ENCODE results near the gene UROC1. TPM values are rescaled to one million over a fixed set of nuclear protein-coding genes. Genes with fewer than 3 reads are reported as not detected.

The UROC1 gene
- total and polyA plus RNA-seq, 2 donors, result 0.07 to 0.38 TPM

DNA sequence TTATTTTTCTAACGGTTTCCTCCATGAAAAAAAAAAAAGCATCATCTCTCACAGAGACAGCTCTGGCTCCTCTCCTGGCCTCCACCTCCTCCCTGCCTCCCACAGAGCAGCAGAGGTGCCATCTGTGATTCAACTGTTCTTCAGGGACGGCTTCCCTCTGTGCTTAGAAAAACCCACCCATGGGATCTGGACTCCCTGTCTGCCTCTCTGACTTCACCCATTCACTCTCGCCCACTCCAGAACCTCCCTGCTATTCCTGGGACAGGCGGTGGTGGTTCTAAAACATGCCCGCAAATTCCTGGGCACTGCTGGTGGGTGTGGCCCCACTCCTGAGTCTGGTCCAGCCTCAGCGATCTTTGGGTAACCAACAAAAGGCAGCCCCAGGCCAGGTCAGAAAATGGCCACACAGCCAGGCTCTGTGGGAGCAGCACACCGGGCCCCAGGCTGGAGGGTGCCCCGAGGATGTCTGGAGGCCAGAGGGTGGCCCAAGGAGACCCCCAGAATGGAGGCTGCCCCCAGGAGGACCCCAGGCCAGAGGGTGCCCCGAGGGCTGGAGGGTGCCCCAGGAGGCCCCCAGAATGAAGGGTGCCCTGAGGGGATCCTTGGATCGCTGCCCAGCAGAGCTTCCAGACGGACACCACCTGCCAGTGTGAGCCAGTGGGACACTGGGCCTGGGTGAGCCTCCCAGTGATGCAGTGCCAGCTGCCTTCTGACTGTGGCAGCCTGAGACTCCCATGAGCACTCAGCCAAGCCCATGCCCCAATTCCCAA lies 3.7 kb upstream of the UROC1 start:
- peaks cover 0 to 20% of the 10 kb centered on the region in 2 donors for H3K4me1 ChIP-seq (ENCODE audit: control insufficient read depth in 2 of 2, insufficient read depth in 2 of 2, low read length in 2 of 2)
- 95% methylated on average over 11 of the region's 11 CpGs for WGBS
- no peak for DNase-seq (ENCODE audit: low read depth in 6 of 9, low spot score in 9 of 9)
- no peak overlapping the region for H3K27ac ChIP-seq (ENCODE audit: low read depth in 1 of 2, low read length in 1 of 2)
- peaks cover 25 to 33% of the 10 kb centered on the region in 2 donors for H3K27me3 ChIP-seq (ENCODE audit: control insufficient read depth in 2 of 2, insufficient read depth in 1 of 2, low read length in 1 of 2)
- H3K36me3 ChIP-seq (ENCODE audit: control insufficient read depth in 2 of 2, insufficient read depth in 2 of 2, low read length in 1 of 2), result no peaks in the 10 kb centered on the region
- no peaks in the 10 kb centered on the region for H3K9me3 ChIP-seq (ENCODE audit: control insufficient read depth in 2 of 2, insufficient read depth in 1 of 2, low read length in 1 of 2)
- no peak overlapping the region for H3K4me3 ChIP-seq (ENCODE audit: low read length in 2 of 2)

DNA sequence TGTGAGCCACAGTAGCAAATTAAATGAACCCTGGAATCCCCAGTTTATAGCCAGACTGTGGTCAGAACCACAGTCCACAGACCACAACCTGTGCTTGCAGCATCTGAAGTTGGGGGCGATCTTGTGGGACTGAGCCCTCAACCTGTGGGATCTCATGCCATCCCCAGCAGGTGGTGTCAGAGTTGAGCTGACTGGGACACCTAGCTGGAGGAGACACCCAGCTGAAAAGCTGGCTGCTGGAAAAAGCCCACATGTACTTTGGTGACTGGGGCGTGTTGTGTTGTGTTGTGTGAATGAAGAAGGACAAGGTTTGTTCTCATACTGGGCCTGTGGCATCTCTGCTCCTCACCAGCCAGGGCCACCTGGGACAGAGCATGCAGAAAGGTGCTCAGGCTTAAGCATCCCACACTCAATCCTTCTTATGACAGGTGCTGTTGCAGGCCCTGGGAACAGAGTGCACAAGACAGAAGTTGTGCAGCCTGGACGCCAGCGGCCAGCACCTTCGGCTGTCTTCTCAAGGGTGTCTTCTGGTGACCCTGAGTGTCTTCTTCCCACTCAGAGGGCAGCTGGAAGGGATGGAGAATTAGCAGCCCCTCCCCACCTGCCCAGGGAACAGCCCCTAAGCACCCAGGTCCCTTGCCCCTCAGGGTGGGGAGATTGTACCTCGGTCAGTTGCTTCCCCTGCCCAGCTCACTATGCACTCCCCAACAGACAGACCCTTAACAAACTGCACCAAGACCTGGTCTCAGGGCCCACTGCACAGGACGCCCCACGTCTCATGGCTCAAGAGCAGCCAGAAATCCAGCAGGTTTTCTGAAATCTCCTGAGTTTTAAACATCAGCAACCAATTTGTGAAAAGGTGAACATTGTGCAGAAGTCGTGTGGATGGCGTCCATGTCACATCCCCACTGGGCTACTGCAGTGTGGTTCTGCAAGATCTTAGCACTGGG lies 2.2 kb upstream of the UROC1 start:
- Histone ChIP-seq H3K36me3 (ENCODE audit: control insufficient read depth in 2 of 2, insufficient read depth in 2 of 2, low read length in 1 of 2) (no peaks in the 10 kb centered on the region), H3K4me3 (ENCODE audit: low read length in 2 of 2) (no peak overlapping the region), H3K27ac (ENCODE audit: low read depth in 1 of 2, low read length in 1 of 2) (no peak overlapping the region), H3K27me3 (ENCODE audit: control insufficient read depth in 2 of 2, insufficient read depth in 1 of 2, low read length in 1 of 2) (peaks cover 18 to 23% of the 10 kb centered on the region in 2 donors), H3K9me3 (ENCODE audit: control insufficient read depth in 2 of 2, insufficient read depth in 1 of 2, low read length in 1 of 2) (no peaks in the 10 kb centered on the region), H3K4me1 (ENCODE audit: control insufficient read depth in 2 of 2, insufficient read depth in 2 of 2, low read length in 2 of 2) (peaks cover 0 to 19% of the 10 kb centered on the region in 2 donors)
- WGBS, result 85% methylated on average over 10 of the region's 10 CpGs
- DNase-seq (ENCODE audit: low read depth in 6 of 9, low spot score in 9 of 9), result no peak

- DNase-seq (ENCODE audit: low read depth in 6 of 9, low spot score in 9 of 9), result no peak
- Histone ChIP-seq H3K36me3 (ENCODE audit: control insufficient read depth in 2 of 2, insufficient read depth in 2 of 2, low read length in 1 of 2) (no peaks in the 10 kb centered on the region), H3K27ac (ENCODE audit: low read depth in 1 of 2, low read length in 1 of 2) (no peak overlapping the region), H3K9me3 (ENCODE audit: control insufficient read depth in 2 of 2, insufficient read depth in 1 of 2, low read length in 1 of 2) (no peaks in the 10 kb centered on the region), H3K27me3 (ENCODE audit: control insufficient read depth in 2 of 2, insufficient read depth in 1 of 2, low read length in 1 of 2) (peaks cover 9 to 13% of the 10 kb centered on the region in 2 donors), H3K4me3 (ENCODE audit: low read length in 2 of 2) (no peak overlapping the region), H3K4me1 (ENCODE audit: control insufficient read depth in 2 of 2, insufficient read depth in 2 of 2, low read length in 2 of 2) (peaks cover 0 to 12% of the 10 kb centered on the region in 2 donors)
- 93% methylated on average over 4 of the region's 4 CpGs for WGBS
Observed at GRCh38 chr3:126518779-126519177, 1.2 kb upstream of the UROC1 start.

- DNase-seq (ENCODE audit: low read depth in 6 of 9, low spot score in 9 of 9), result no peak
Observed at GRCh38 chr3:126517986-126518778, 609 bp upstream of the UROC1 start.

GRCh38 chr3:126516936-126517290 lies 660 bp downstream of the UROC1 start:
- WGBS, result 94% methylated on average over 9 of the region's 9 CpGs
- H3K4me1 ChIP-seq (ENCODE audit: control insufficient read depth in 2 of 2, insufficient read depth in 2 of 2, low read length in 2 of 2), result peaks cover 0 to 10% of the 10 kb centered on the region in 2 donors
- no peaks in the 10 kb centered on the region for H3K9me3 ChIP-seq (ENCODE audit: control insufficient read depth in 2 of 2, insufficient read depth in 1 of 2, low read length in 1 of 2)
- no peaks in the 10 kb centered on the region for H3K27me3 ChIP-seq (ENCODE audit: control insufficient read depth in 2 of 2, insufficient read depth in 1 of 2, low read length in 1 of 2)
- no peak for DNase-seq (ENCODE audit: low read depth in 6 of 9, low spot score in 9 of 9)
- no peak overlapping the region for H3K4me3 ChIP-seq (ENCODE audit: low read length in 2 of 2)
- H3K27ac ChIP-seq (ENCODE audit: low read depth in 1 of 2, low read length in 1 of 2), result no peak overlapping the region
- H3K36me3 ChIP-seq (ENCODE audit: control insufficient read depth in 2 of 2, insufficient read depth in 2 of 2, low read length in 1 of 2), result no peaks in the 10 kb centered on the region

More at GRCh38 chr3:126517986-126518778, 609 bp upstream of the UROC1 start:
- no peaks in the 10 kb centered on the region for H3K36me3 ChIP-seq (ENCODE audit: control insufficient read depth in 2 of 2, insufficient read depth in 2 of 2, low read length in 1 of 2)
- peaks cover 0 to 10% of the 10 kb centered on the region in 2 donors for H3K4me1 ChIP-seq (ENCODE audit: control insufficient read depth in 2 of 2, insufficient read depth in 2 of 2, low read length in 2 of 2)
- no peaks in the 10 kb centered on the region for H3K9me3 ChIP-seq (ENCODE audit: control insufficient read depth in 2 of 2, insufficient read depth in 1 of 2, low read length in 1 of 2)
- WGBS, result 86% methylated on average over 15 of the region's 15 CpGs
- H3K4me3 ChIP-seq (ENCODE audit: low read length in 2 of 2), result no peak overlapping the region
- peaks cover 3 to 8% of the 10 kb centered on the region in 2 donors for H3K27me3 ChIP-seq (ENCODE audit: control insufficient read depth in 2 of 2, insufficient read depth in 1 of 2, low read length in 1 of 2)
- no peak overlapping the region for H3K27ac ChIP-seq (ENCODE audit: low read depth in 1 of 2, low read length in 1 of 2)

DNA sequence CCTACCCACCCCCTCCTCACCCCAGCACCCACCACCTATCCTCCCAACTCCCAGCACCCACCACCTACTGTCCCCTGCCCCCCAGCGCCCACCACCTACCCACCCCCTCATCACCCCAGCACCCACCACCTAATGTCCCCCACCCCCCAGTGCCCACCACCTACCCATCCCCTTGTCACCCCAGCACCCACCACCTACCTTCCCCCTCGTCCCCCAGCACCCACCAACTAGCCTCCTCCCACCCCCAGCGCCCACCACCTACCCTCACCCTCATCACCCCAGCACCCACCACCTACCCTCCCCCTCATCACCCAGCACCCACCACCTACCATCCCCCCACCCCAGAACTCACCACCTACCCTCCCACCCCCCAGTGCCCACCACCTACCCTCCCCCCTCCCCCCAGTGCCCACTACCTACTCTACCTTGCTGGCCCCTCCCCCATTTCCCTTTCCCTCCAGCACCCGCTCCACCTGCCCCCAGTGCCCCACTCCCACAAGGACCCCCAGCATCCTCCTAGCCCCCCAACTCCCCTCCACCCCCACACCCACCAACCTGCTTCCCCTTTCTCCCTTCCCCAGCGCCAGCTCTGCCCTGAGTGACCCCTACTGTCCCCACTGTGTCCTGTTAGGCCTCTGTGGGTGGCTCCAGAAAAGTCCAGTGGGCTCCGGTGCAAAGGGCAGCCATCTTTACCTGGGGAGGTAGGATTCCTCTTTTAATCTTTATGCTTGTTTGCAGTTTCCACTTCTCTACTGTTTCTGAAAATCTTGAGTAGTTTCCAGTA lies 1.2 kb downstream of the UROC1 start:
- H3K4me1 ChIP-seq (ENCODE audit: control insufficient read depth in 2 of 2, insufficient read depth in 2 of 2, low read length in 2 of 2), result peaks cover 0 to 10% of the 10 kb centered on the region in 2 donors
- H3K36me3 ChIP-seq (ENCODE audit: control insufficient read depth in 2 of 2, insufficient read depth in 2 of 2, low read length in 1 of 2), result no peaks in the 10 kb centered on the region
- H3K9me3 ChIP-seq (ENCODE audit: control insufficient read depth in 2 of 2, insufficient read depth in 1 of 2, low read length in 1 of 2), result no peaks in the 10 kb centered on the region
- no peak overlapping the region for H3K27ac ChIP-seq (ENCODE audit: low read depth in 1 of 2, low read length in 1 of 2)
- no peaks in the 10 kb centered on the region for H3K27me3 ChIP-seq (ENCODE audit: control insufficient read depth in 2 of 2, insufficient read depth in 1 of 2, low read length in 1 of 2)
- no peak overlapping the region for H3K4me3 ChIP-seq (ENCODE audit: low read length in 2 of 2)
- 90% methylated on average over 6 of the region's 6 CpGs for WGBS
- no peak for DNase-seq (ENCODE audit: low read depth in 6 of 9, low spot score in 9 of 9)

DNA sequence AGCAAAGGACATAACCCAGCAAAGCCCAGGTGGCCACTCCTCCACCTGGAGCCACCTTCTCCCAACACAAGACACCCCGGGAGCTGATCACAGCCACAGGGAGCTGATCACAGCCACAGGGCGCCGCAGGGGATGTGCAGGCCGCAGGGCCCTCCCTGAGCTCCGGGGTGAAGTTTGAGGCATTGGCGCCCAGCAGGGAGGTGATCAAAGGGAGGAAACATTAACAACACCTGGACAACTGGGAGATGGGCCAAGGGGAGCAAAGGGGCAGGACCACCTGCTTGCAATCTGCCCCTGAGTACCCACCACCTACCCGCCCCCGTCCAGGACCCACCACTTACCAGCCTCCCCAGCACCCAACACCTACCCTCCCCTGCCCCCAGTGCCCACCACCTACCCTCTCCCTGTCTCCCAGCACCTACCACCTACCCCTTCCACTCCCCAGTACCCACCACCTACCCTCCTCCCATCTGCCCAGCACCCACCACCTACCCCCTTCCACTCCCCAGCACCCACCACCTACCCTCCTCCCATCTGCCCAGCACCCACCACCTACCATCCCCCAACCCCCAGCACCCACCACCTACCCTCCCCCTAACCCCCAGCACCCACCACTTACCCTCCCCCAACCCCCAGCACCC lies 2.4 kb downstream of the UROC1 start:
- Histone ChIP-seq H3K4me3 (ENCODE audit: low read length in 2 of 2) (no peak overlapping the region), H3K9me3 (ENCODE audit: control insufficient read depth in 2 of 2, insufficient read depth in 1 of 2, low read length in 1 of 2) (no peaks in the 10 kb centered on the region), H3K27me3 (ENCODE audit: control insufficient read depth in 2 of 2, insufficient read depth in 1 of 2, low read length in 1 of 2) (no peaks in the 10 kb centered on the region), H3K36me3 (ENCODE audit: control insufficient read depth in 2 of 2, insufficient read depth in 2 of 2, low read length in 1 of 2) (no peaks in the 10 kb centered on the region), H3K27ac (ENCODE audit: low read depth in 1 of 2, low read length in 1 of 2) (no peak overlapping the region), H3K4me1 (ENCODE audit: control insufficient read depth in 2 of 2, insufficient read depth in 2 of 2, low read length in 2 of 2) (peaks cover 0 to 12% of the 10 kb centered on the region in 2 donors)
- no peak for DNase-seq (ENCODE audit: low read depth in 6 of 9, low spot score in 9 of 9)
- WGBS, result 96% methylated on average over 8 of the region's 8 CpGs

DNA sequence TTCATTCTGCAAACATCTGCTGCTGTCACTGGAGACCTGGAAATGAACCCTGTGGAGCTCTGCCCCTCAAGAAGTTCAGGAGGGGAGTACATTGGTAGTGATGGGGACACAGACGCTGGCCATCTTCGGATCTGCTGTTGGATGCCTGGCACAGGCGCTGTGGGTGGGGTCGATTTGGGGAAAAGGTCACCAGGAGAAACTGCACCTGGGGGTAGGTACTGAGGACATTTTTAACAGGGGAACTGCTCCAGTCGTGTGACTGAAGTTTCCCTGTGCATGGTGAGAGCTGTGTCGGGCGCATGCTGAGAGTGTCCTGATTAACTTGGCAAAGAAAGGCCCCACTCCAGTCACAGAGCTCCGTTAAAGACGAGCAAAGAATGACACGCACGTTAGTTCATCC lies 3.4 kb downstream of the UROC1 start:
- no peak overlapping the region for H3K27ac ChIP-seq (ENCODE audit: low read depth in 1 of 2, low read length in 1 of 2)
- H3K36me3 ChIP-seq (ENCODE audit: control insufficient read depth in 2 of 2, insufficient read depth in 2 of 2, low read length in 1 of 2), result no peaks in the 10 kb centered on the region
- no peaks in the 10 kb centered on the region for H3K27me3 ChIP-seq (ENCODE audit: control insufficient read depth in 2 of 2, insufficient read depth in 1 of 2, low read length in 1 of 2)
- DNase-seq (ENCODE audit: low read depth in 6 of 9, low spot score in 9 of 9), result no peak
- no peak overlapping the region for H3K4me3 ChIP-seq (ENCODE audit: low read length in 2 of 2)
- peaks cover 0 to 8% of the 10 kb centered on the region in 2 donors for H3K4me1 ChIP-seq (ENCODE audit: control insufficient read depth in 2 of 2, insufficient read depth in 2 of 2, low read length in 2 of 2)
- no peaks in the 10 kb centered on the region for H3K9me3 ChIP-seq (ENCODE audit: control insufficient read depth in 2 of 2, insufficient read depth in 1 of 2, low read length in 1 of 2)
- WGBS, result 97% methylated on average over 11 of the region's 11 CpGs

Measured in thymus (tissue), 11 donors.